ENCODE measurements around the gene MEGF6. TPM values are rescaled to one million over a fixed set of nuclear protein-coding genes. Genes with fewer than 3 reads are reported as not detected.
A peak's percentile ranks its signal among the peaks of the same experiment; 100 is the strongest.

The MEGF6 gene
- total and polyA plus RNA-seq, 2 donors = 9.6 to 35.2 TPM

- 97% methylated on average over 36 of the region's 36 CpGs for WGBS
- H3K27ac ChIP-seq (ENCODE audit: low read depth in 1 of 2, low read length in 1 of 2) = no peak overlapping the region
- DNase-seq (ENCODE audit: low read depth in 6 of 9, low spot score in 9 of 9) = no peak
Observed at GRCh38 chr1:3631320-3632260, 20.3 kb upstream of the MEGF6 start.

DNA sequence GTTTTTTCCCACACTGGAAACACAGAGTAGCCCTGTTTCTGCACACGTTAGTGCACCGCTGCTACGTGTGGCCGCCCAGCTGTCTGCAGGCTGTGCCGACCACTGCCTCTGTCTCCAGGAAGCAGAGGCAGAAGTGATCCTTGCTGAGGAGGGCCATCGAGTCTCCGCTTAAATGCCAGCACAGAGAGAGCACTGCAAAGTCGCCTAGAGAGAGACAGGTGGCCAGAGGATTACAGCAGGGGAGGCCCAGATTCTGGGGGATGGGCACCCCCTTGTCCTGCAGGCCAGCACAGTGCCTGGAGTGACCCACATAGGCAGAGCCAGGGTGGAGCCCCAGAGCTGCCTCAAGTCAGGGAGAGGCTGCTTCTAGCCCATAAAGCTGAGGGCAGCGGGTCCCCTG is 19.6 kb upstream of the MEGF6 start:
- H3K27ac ChIP-seq (ENCODE audit: low read depth in 1 of 2, low read length in 1 of 2) = no peak overlapping the region
- 96% methylated on average over 9 of the region's 9 CpGs for WGBS

More at GRCh38 chr1:3631320-3632260, 20.3 kb upstream of the MEGF6 start:
- Histone ChIP-seq H3K27me3 (ENCODE audit: control insufficient read depth in 2 of 2, insufficient read depth in 1 of 2, low read length in 1 of 2) (no peaks in the 10 kb centered on the region), H3K4me3 (ENCODE audit: low read length in 2 of 2) (no peak overlapping the region), H3K4me1 (ENCODE audit: control insufficient read depth in 2 of 2, insufficient read depth in 2 of 2, low read length in 2 of 2) (no peaks in the 10 kb centered on the region), H3K9me3 (ENCODE audit: control insufficient read depth in 2 of 2, insufficient read depth in 1 of 2, low read length in 1 of 2) (no peaks in the 10 kb centered on the region), H3K36me3 (ENCODE audit: control insufficient read depth in 2 of 2, insufficient read depth in 2 of 2, low read length in 1 of 2) (peaks cover 40 to 76% of the 10 kb centered on the region in 2 donors)

GRCh38 chr1:3630161-3630611 is 18.9 kb upstream of the MEGF6 start:
- peaks cover 6% of the 10 kb centered on the region in 2 donors for H3K4me1 ChIP-seq (ENCODE audit: control insufficient read depth in 2 of 2, insufficient read depth in 2 of 2, low read length in 2 of 2)
- WGBS = 86% methylated on average over 11 of the region's 11 CpGs
- DNase-seq (ENCODE audit: low read depth in 6 of 9, low spot score in 9 of 9) = no peak
- no peaks in the 10 kb centered on the region for H3K9me3 ChIP-seq (ENCODE audit: control insufficient read depth in 2 of 2, insufficient read depth in 1 of 2, low read length in 1 of 2)
- H3K27me3 ChIP-seq (ENCODE audit: control insufficient read depth in 2 of 2, insufficient read depth in 1 of 2, low read length in 1 of 2) = no peaks in the 10 kb centered on the region
- no peak overlapping the region for H3K4me3 ChIP-seq (ENCODE audit: low read length in 2 of 2)
- no peak overlapping the region for H3K27ac ChIP-seq (ENCODE audit: low read depth in 1 of 2, low read length in 1 of 2)
- H3K36me3 ChIP-seq (ENCODE audit: control insufficient read depth in 2 of 2, insufficient read depth in 2 of 2, low read length in 1 of 2) = peaks cover 36 to 67% of the 10 kb centered on the region in 2 donors

More for the DNA sequence above, 19.6 kb upstream of the MEGF6 start:
- Histone ChIP-seq H3K4me3 (ENCODE audit: low read length in 2 of 2) (no peak overlapping the region), H3K36me3 (ENCODE audit: control insufficient read depth in 2 of 2, insufficient read depth in 2 of 2, low read length in 1 of 2) (peaks cover 36 to 70% of the 10 kb centered on the region in 2 donors), H3K9me3 (ENCODE audit: control insufficient read depth in 2 of 2, insufficient read depth in 1 of 2, low read length in 1 of 2) (no peaks in the 10 kb centered on the region), H3K4me1 (ENCODE audit: control insufficient read depth in 2 of 2, insufficient read depth in 2 of 2, low read length in 2 of 2) (peaks cover 1% of the 10 kb centered on the region in 2 donors), H3K27me3 (ENCODE audit: control insufficient read depth in 2 of 2, insufficient read depth in 1 of 2, low read length in 1 of 2) (no peaks in the 10 kb centered on the region)
- DNase-seq (ENCODE audit: low read depth in 6 of 9, low spot score in 9 of 9) = no peak

GRCh38 chr1:3629561-3630160 is 18.4 kb upstream of the MEGF6 start:
- no peak overlapping the region for H3K27ac ChIP-seq (ENCODE audit: low read depth in 1 of 2, low read length in 1 of 2)
- peaks cover 6% of the 10 kb centered on the region in 2 donors for H3K4me1 ChIP-seq (ENCODE audit: control insufficient read depth in 2 of 2, insufficient read depth in 2 of 2, low read length in 2 of 2)
- no peaks in the 10 kb centered on the region for H3K9me3 ChIP-seq (ENCODE audit: control insufficient read depth in 2 of 2, insufficient read depth in 1 of 2, low read length in 1 of 2)
- 98% methylated on average over 16 of the region's 16 CpGs for WGBS
- peaks cover 32 to 62% of the 10 kb centered on the region in 2 donors for H3K36me3 ChIP-seq (ENCODE audit: control insufficient read depth in 2 of 2, insufficient read depth in 2 of 2, low read length in 1 of 2)
- no peak overlapping the region for H3K4me3 ChIP-seq (ENCODE audit: low read length in 2 of 2)
- no peak for DNase-seq (ENCODE audit: low read depth in 6 of 9, low spot score in 9 of 9)
- no peaks in the 10 kb centered on the region for H3K27me3 ChIP-seq (ENCODE audit: control insufficient read depth in 2 of 2, insufficient read depth in 1 of 2, low read length in 1 of 2)

DNA sequence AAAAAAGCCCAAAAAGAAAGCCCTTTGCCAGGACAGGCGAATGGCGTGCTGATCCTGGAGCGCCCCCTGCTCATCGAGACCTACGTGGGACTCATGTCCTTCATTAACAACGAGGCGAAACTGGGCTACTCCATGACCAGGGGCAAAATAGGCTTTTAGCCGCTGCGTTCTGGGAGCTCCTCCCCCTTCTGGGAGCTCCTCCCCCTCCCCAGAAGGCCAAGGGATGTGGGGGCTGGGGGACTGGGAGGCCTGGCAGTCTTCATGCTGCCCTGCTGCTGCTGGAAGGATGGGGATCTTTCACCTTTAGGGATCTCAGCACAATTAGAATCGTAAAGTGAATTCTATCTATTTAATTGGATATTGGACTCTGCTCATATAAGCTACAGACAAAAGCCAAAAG is 17.1 kb upstream of the MEGF6 start:
- 98% methylated on average over 10 of the region's 10 CpGs for WGBS
- Histone ChIP-seq H3K4me1 (ENCODE audit: control insufficient read depth in 2 of 2, insufficient read depth in 2 of 2, low read length in 2 of 2) (peaks cover 12 to 13% of the 10 kb centered on the region in 2 donors), H3K4me3 (ENCODE audit: low read length in 2 of 2) (no peak overlapping the region), H3K9me3 (ENCODE audit: control insufficient read depth in 2 of 2, insufficient read depth in 1 of 2, low read length in 1 of 2) (no peaks in the 10 kb centered on the region), H3K27ac (ENCODE audit: low read depth in 1 of 2, low read length in 1 of 2) (no peak overlapping the region), H3K36me3 (ENCODE audit: control insufficient read depth in 2 of 2, insufficient read depth in 2 of 2, low read length in 1 of 2) (peaks cover 27 to 52% of the 10 kb centered on the region in 2 donors), H3K27me3 (ENCODE audit: control insufficient read depth in 2 of 2, insufficient read depth in 1 of 2, low read length in 1 of 2) (no peaks in the 10 kb centered on the region)
- no peak for DNase-seq (ENCODE audit: low read depth in 6 of 9, low spot score in 9 of 9)

DNA sequence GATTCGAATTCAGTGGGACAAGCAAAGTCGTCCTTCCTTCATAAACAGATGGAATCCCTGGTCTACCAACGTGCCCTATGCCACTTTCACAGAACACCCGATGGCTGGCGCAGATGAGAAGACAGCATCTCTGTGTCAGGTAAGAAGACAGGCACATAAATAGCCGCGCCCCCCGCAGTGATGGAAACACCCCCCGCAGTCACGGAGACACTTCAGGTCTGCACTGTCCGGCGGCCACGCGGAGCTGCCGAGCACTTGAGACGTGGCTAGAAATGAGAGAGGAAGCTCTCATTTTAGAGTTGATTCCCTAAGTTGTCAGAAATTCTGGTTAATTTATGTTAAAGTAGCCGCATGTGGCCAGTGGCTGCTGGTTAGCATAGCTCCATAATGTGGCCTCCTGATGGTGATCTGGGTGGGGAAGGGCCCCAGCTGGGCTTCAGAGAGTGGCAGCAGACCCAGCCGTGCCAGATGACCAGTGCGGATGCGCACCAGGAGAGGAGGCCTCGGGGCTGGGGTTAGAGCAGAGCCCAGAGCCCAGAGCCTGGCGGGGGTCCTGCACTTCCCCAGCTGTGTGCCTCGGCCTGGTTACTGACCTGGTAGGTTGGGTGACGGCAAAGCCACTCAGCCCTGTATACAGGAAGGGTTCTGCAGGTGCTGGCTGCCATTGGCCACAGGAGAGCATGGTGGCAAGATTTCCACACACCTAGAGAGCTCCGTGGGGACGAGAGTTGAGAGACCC is 16.4 kb upstream of the MEGF6 start:
- 98% methylated on average over 26 of the region's 26 CpGs for WGBS

DNA sequence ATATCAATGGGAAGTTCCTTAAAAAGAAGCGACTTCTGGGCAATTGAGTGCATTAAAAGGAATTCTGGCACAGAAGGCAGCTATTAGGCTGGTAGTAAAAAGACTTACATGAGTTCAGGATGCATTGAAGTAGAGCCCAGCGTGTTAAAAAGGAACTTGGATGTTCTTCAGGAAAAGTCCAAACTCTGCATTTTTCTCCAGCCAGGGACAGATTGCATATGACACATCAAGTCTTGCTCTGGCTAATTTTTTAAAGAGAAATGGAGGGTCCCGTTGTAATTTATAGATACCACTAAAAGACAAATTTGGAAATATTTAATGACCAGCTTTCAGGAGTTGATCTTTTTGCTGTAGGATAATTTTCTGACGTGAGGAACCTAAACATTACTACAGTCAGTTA is 14.7 kb upstream of the MEGF6 start:
- 97% methylated on average over 4 of the region's 4 CpGs for WGBS
- Histone ChIP-seq H3K36me3 (ENCODE audit: control insufficient read depth in 2 of 2, insufficient read depth in 2 of 2, low read length in 1 of 2) (peaks cover 20 to 36% of the 10 kb centered on the region in 2 donors), H3K9me3 (ENCODE audit: control insufficient read depth in 2 of 2, insufficient read depth in 1 of 2, low read length in 1 of 2) (no peaks in the 10 kb centered on the region), H3K4me3 (ENCODE audit: low read length in 2 of 2) (peak overlapping the region in 1 of 2 donors; percentile 50), H3K27ac (ENCODE audit: low read depth in 1 of 2, low read length in 1 of 2) (no peak overlapping the region), H3K4me1 (ENCODE audit: control insufficient read depth in 2 of 2, insufficient read depth in 2 of 2, low read length in 2 of 2) (peaks cover 15 to 18% of the 10 kb centered on the region in 2 donors), H3K27me3 (ENCODE audit: control insufficient read depth in 2 of 2, insufficient read depth in 1 of 2, low read length in 1 of 2) (no peaks in the 10 kb centered on the region)
- DNase-seq (ENCODE audit: low read depth in 6 of 9, low spot score in 9 of 9) = no peak

More for the DNA sequence above, 16.4 kb upstream of the MEGF6 start:
- no peaks in the 10 kb centered on the region for H3K27me3 ChIP-seq (ENCODE audit: control insufficient read depth in 2 of 2, insufficient read depth in 1 of 2, low read length in 1 of 2)
- H3K36me3 ChIP-seq (ENCODE audit: control insufficient read depth in 2 of 2, insufficient read depth in 2 of 2, low read length in 1 of 2) = peaks cover 23 to 46% of the 10 kb centered on the region in 2 donors
- DNase-seq (ENCODE audit: low read depth in 6 of 9, low spot score in 9 of 9) = no peak
- H3K4me3 ChIP-seq (ENCODE audit: low read length in 2 of 2) = no peak overlapping the region
- no peaks in the 10 kb centered on the region for H3K9me3 ChIP-seq (ENCODE audit: control insufficient read depth in 2 of 2, insufficient read depth in 1 of 2, low read length in 1 of 2)
- H3K4me1 ChIP-seq (ENCODE audit: control insufficient read depth in 2 of 2, insufficient read depth in 2 of 2, low read length in 2 of 2) = peaks cover 15 to 18% of the 10 kb centered on the region in 2 donors
- no peak overlapping the region for H3K27ac ChIP-seq (ENCODE audit: low read depth in 1 of 2, low read length in 1 of 2)

DNA sequence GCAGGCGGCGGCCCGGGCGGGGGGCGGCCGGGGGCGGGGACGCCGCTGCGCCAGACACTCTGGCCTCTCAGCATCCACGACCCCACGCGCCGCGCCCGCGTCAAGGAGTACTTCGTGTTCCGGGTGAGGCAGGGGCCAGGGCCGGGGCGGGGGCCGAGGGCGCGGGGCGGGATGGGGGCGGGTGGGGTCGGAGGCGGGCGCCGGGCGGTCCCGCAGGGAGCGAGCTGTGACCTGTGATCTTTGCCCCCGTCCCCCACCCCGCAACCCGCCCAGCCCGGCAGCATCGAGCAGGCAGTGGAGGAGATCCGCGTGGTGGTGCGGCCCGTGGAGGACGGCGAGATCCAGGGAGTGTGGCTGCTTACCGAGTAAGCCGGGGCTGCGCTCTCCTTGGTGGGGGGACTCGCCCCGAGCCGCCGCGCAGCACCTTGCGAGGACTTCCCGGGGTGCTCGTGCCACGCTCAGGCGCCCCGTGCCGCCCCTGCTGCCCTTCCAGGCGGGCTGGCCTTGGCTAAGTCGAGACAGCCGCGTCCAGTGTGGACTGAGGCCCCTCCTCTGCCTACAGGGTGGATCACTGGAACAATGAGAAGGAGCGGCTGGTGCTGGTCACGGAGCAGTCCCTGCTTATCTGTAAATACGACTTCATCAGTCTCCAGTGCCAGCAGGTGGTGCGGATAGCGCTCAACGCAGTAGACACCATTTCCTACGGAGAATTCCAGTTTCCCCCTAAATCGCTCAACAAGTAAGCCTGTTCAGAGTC is 14.0 kb upstream of the MEGF6 start:
- H3K36me3 ChIP-seq (ENCODE audit: control insufficient read depth in 2 of 2, insufficient read depth in 2 of 2, low read length in 1 of 2) = peaks cover 20 to 31% of the 10 kb centered on the region in 2 donors
- H3K9me3 ChIP-seq (ENCODE audit: control insufficient read depth in 2 of 2, insufficient read depth in 1 of 2, low read length in 1 of 2) = no peaks in the 10 kb centered on the region
- WGBS = 7% methylated on average over 70 of the region's 71 CpGs
- peaks cover 15 to 18% of the 10 kb centered on the region in 2 donors for H3K4me1 ChIP-seq (ENCODE audit: control insufficient read depth in 2 of 2, insufficient read depth in 2 of 2, low read length in 2 of 2)
- H3K27ac ChIP-seq (ENCODE audit: low read depth in 1 of 2, low read length in 1 of 2) = peak overlapping the region in 1 of 2 donors; percentile 68
- peak in 1 of 9 donors; percentile 33 for DNase-seq (ENCODE audit: low read depth in 6 of 9, low spot score in 9 of 9)
- H3K4me3 ChIP-seq (ENCODE audit: low read length in 2 of 2) = peak overlapping the region; percentile 50 to 87
- no peaks in the 10 kb centered on the region for H3K27me3 ChIP-seq (ENCODE audit: control insufficient read depth in 2 of 2, insufficient read depth in 1 of 2, low read length in 1 of 2)

Data from thymus (tissue), 11 donors.